OCI-LY7 (cell line): Measurements from ENCODE around the gene MIR17HG.

Experiments used
- EZH2phosphoT487 ChIP-seq: fragments of 200-600 bp; sonication (generic); IDR thresholded peaks from 2 replicates; pipeline ENCODE4 v1.6.1; 2018; ENCODE audit warnings: low read depth, borderline replicate concordance, mild to moderate bottlenecking, mixed run types, antibody characterized with exemption, low read length, moderate library complexity, mixed read lengths
- TF ChIP-seq, protein P1 (sequence below): fragments of 200-600 bp; sonication (generic); conservative IDR thresholded peaks from 2 replicates; pipeline ENCODE4 v1.5.1; 2014; ENCODE audit warnings: mild to moderate bottlenecking, antibody characterized with exemption, low read length, moderate library complexity, mixed read lengths

DNA sequence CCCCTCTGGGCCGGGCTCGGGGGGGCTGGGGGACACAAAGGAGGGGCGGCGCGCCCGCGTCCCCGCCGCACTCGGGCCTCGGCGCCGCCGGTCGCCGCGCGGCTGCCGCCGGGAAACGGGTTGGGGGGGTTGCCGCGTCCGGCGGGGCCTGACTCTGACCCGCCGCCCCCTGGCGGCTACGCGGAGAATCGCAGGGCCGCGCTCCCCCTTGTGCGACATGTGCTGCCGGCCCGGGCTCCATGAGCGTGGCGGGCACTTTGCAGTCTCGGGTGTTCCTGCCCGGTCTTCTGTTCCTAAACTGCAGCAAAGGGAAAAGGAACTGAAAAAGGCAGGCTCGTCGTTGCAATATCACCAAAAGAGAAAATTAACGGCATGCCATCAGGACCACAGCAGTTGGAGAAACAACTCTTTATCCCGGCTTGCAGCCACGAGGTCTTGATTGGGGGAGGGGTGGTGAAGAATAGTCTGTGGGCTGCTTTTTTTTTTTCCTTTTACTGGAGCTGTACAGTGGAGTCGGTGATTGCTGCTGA lies 1.5 kb downstream of the MIR17HG start:
- TF ChIP-seq, protein P1, sequence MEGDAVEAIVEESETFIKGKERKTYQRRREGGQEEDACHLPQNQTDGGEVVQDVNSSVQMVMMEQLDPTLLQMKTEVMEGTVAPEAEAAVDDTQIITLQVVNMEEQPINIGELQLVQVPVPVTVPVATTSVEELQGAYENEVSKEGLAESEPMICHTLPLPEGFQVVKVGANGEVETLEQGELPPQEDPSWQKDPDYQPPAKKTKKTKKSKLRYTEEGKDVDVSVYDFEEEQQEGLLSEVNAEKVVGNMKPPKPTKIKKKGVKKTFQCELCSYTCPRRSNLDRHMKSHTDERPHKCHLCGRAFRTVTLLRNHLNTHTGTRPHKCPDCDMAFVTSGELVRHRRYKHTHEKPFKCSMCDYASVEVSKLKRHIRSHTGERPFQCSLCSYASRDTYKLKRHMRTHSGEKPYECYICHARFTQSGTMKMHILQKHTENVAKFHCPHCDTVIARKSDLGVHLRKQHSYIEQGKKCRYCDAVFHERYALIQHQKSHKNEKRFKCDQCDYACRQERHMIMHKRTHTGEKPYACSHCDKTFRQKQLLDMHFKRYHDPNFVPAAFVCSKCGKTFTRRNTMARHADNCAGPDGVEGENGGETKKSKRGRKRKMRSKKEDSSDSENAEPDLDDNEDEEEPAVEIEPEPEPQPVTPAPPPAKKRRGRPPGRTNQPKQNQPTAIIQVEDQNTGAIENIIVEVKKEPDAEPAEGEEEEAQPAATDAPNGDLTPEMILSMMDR = no peak
- TF ChIP-seq EZH2phosphoT487 = no peak
